ENCODE data around the gene MAML2.

Gene MAML2

GRCh38 chr11:96342961-96343711, at the start of gene MAML2:
TSS of gene MAML2 (minus strand) at chr11:96343195. CDS start at chr11:96341895, 1,300 bp downstream.
- DNase-seq = peak; percentile 91

- no peak for DNase-seq
Measured at GRCh38 chr11:96391698-96392307, 48.8 kb upstream of the MAML2 start.

- DNase-seq = no peak
Measured at GRCh38 chr11:96390488-96390792, 47.4 kb upstream of the MAML2 start.

GRCh38 chr11:96389720-96390487, 46.9 kb upstream of the MAML2 start, which contains the start of the genes CCDC82 and JRKL:
TSS of gene CCDC82 (minus strand) at chr11:96389912. CDS start at chr11:96384747, 5,165 bp downstream.
TSS of gene JRKL (plus strand) at chr11:96390013. CDS start at chr11:96390650, 637 bp downstream.
- DNase-seq = peak; percentile 96

GRCh38 chr11:96388891-96389719, 46.1 kb upstream of the MAML2 start:
- peak; percentile 85 for DNase-seq

- no peak for DNase-seq
Measured at GRCh38 chr11:96385187-96385586, 42.2 kb upstream of the MAML2 start.

GRCh38 chr11:96384156-96384555, 41.2 kb upstream of the MAML2 start:
- no peak for DNase-seq

- DNase-seq = no peak
Measured at GRCh38 chr11:96376796-96377195, 33.8 kb upstream of the MAML2 start.

- DNase-seq = no peak
Measured at GRCh38 chr11:96373826-96374225, 30.8 kb upstream of the MAML2 start.

GRCh38 chr11:96367342-96367741, 24.3 kb upstream of the MAML2 start:
- no peak for DNase-seq

GRCh38 chr11:96366024-96366423, 23.0 kb upstream of the MAML2 start:
- DNase-seq = no peak

GRCh38 chr11:96365493-96365892, 22.5 kb upstream of the MAML2 start:
- DNase-seq = no peak

- DNase-seq = no peak
Measured at GRCh38 chr11:96361778-96362177, 18.8 kb upstream of the MAML2 start.

- DNase-seq = no peak
Measured at GRCh38 chr11:96358321-96358720, 15.3 kb upstream of the MAML2 start.

GRCh38 chr11:96357794-96358193, 14.8 kb upstream of the MAML2 start:
- no peak for DNase-seq

GRCh38 chr11:96356848-96357247, 13.9 kb upstream of the MAML2 start:
- no peak for DNase-seq

GRCh38 chr11:96342014-96342960, 708 bp downstream of the MAML2 start:
- DNase-seq = peak; percentile 79

GRCh38 chr11:96341211-96342013, 1.6 kb downstream of the MAML2 start:
- peak; percentile 46 for DNase-seq

GRCh38 chr11:96340555-96340885, 2.5 kb downstream of the MAML2 start:
- DNase-seq = no peak

GRCh38 chr11:96339706-96340554, 3.1 kb downstream of the MAML2 start:
- no peak for DNase-seq

All from NCI-H526 treated with DMSO at 0.1 percent for 48 hours (cell line).